ENCODE results near the gene GVQW3.
"Not testable (repeated sequence)": the region's sequence is repeated elsewhere in the genome, so short reads cannot be mapped to it uniquely, and the experiment has no call there.

The GVQW3 gene

GRCh38 chr11:76391021-76391420 is 9.9 kb downstream of the GVQW3 start:
- DNase-seq, result no peak

DNA sequence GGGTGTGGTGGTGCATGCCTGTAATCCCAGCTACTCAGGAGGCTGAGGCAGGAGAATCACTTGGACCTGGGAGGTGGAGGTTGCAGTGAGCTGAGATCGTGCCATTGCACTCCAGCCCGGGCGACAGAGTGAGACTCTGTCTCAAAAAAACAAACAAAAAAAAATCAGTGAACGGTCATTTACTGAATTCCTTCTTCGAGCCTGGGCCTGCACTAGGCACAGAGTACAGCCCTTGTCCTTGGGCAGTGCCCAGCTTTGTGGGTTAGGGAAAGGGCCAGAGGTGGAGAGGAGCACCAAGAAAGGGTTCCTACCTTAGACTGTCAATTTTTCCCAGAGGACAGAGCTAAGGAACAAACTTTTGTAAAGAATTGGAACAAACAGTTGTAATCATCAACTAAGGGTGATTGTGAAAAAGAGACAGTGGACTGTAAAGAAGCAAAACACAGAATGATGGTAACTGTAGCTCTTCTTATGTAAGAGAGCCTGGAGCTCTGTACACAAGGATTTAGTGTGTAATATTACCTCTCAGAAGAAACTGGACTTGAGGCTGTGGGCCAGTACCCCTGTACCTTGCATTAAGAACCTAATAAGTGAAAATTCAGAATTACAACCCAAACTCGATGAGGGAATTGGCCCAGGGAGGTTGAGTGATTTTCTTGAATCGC is 10.8 kb downstream of the GVQW3 start:
- DNase-seq, result no peak

DNA sequence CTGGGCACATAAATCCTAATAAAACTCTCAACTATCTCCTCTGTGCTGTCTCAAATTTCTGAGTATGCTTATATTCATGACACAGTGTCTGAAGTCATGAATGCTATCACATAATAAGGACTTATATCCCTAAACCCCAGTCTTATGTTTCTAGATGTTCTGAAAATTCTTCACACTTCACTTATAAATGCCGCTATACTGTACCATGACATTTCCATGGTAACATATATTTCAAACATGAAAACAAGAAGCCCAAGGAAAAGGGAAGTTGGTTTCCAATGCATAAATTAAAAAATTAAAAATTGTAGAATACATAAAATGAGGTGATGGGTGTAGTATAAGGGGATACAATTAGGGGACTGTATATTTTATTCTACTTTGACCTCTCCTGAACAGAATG is 11.7 kb downstream of the GVQW3 start:
- no peak for DNase-seq

DNA sequence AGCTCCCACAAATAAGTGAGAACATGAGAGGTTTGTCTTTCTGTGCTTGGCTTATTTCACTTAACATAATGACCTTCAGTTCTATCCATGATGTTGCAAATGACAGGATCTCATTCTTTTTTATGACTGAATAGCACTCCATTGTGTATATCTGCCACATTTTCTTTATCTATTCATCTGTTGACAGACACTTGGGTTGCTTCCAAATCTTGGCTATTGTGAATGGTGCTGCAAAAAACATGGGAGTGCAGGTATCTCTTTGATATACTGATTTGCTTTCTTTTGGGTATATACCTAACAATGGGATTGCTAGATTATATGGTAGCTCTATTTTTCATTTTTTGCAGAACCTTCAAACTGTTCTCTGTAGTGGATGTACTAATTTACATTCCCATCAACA is 13.3 kb downstream of the GVQW3 start:
- DNase-seq, result no peak

GRCh38 chr11:76395296-76395695 is 14.2 kb downstream of the GVQW3 start:
- no peak for DNase-seq

- DNase-seq, result no peak
These were observed 16.3 kb downstream of the GVQW3 start for GRCh38 chr11:76397383-76397782.

DNA sequence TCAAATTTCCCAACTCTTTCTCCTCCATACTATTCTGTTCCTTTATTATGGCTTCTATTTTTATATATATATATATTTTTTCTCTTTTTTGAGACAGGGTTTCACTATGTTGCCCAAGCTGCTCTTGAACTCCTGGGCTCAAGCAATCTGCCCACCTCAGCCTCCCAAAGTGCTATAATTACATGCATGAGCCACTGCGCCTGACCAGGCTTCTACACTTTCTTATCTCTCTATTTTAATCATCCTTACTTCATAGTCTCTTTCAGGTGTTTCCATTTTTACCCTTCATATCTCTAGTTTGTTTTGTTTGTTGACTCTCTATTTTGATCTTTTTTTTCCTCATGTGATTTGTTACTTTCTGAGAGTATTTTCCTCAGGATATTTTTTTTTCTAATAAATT is 19.8 kb downstream of the GVQW3 start:
- DNase-seq, result no peak

DNA sequence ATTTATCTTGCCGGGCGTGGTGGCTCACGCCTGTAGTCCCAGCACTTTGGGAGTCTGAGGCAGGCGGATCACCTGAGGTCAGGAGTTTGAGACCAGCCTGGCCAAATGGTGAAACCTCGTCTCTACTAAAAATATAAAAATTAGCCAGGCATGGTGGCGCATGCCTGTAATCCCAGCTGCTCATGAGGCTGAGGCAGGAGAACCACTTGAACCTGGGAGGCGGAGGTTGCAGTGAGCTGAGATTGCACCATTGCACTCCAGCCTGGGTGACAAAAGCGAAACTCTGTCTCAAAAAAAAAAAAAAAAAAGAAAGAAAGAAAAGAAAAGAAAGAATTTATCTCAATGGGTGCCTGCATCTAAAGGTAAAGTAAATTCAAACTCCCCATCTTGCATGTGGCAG is 20.4 kb downstream of the GVQW3 start:
- DNase-seq, result not testable (repeated sequence)

DNA sequence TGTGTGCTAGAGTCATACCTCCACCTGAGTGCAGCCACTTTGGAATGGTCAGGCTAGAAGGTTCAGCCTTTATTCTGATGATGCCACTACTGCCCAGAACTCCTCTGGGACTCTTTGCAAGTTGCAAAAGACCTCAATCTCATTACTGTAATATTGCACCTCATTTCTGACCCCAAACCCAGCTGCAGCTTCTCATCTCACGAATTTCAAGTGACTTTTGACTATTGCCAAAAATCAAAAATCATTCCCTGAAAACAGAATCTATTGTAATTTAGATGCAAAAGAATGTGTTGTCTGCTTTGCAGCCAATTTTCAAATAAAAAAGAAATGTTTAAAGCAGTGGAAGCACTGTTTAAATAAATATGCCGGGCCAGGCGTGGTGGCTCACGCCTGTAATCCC is 25.2 kb downstream of the GVQW3 start:
- no peak for DNase-seq

DNA sequence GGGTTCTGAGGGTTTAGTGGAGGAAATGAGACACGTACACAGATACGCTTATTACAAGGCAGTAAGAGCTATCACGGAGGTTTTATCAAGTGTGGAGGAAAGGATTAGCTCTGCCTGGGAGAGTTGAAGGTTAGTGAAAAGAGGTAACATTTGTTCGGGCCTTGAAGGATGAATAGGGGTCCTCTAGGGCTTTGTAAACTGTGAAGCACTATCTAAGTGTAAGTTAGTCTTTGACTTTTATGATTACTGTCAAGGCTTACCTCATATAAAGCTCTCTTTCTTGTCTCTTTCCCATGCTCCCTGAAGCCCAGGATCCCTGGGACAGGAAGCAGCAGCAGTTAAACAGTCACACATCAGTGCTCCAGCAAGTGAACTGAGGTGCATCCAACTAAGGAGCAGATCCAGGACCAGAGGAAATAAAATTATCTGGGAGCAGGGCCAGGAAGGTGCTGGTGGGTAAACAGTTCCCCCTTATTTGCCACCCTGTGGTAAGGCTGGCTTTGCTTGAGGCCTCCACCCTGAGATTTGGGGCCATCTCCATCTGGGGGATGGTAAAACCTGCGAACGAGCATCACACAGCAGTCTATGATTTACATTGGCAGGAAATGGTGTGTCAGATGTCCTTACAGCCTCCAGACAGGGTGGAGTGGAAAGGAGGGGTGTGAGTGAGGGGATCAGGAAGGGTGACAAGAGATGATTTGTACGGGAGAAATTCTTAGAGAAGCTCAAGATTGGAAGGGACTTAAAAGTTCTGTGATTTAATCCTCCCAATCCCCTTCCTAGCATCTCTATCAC is 27.2 kb downstream of the GVQW3 start:
- no peak for DNase-seq

DNA sequence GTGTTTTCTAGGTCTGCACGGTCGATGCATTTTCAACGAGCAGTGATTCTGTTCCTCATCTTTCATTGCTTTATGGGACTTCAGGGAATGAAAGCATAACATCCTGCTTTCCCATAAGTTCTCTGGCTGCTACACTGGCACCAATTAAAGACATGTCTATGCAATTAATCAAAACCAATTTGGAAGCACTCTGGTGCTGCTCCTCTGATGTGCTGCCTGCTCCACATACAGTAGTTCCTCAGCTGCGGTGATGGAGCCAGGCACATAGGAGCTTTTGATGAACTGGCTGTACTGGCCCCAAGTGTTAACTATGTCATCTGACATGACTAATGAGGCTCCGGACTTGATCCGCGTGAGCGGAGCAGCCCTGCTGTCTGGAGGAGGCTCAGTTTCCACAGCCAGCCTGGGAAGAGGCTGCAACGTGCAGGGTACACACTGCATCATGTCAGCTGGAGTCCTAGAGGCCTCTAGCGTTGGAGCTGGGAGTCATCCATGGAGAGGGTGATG is 29.8 kb downstream of the GVQW3 start:
- DNase-seq, result no peak

GRCh38 chr11:76415073-76415472 is 34.0 kb downstream of the GVQW3 start:
- no peak for DNase-seq

- no peak for DNase-seq
These were observed 38.8 kb downstream of the GVQW3 start for GRCh38 chr11:76419896-76420295.

DNA sequence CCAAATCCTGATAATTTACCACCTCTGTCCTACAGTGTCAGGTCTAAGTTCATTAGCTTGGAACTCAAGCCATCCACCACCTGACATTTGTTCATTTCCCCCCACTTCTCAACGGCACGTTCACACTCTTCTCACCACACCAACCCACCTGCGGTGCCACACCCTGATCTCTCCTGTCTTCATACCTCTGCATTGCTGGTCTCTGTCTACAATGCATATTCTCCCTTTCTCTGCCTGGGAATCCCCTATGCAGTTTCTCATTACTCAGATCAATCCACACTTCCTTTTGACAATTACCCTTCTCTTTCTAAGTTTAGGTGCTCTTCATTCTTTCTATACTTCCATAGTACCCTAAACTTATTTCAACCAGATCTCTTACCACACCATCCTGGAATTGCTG is 43.3 kb downstream of the GVQW3 start:
- peak in 1 of 2 experiments; percentile 2 for DNase-seq

- DNase-seq, result no peak
These were observed 43.8 kb downstream of the GVQW3 start for GRCh38 chr11:76424891-76425290.

DNA sequence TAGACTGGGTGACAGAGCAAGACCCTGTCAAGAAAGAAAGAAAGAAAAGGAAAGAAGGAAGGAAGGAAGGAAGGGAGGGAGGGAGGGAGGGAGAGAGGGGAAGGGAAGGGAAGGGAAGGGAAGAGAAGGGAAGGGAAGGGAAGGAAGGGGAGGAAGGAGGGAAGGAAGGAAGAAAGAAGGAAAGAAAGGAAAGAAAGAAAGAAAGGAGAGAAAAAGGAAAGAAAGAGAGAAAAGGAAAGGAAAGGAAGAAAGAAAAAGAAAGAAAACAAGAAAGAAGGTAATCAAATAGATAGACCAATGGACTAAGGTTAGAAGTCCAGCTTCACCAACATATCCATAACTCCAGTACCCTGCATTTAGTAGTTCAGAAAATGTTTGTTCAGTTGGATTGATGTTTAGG is 45.5 kb downstream of the GVQW3 start:
- no peak for DNase-seq

DNA sequence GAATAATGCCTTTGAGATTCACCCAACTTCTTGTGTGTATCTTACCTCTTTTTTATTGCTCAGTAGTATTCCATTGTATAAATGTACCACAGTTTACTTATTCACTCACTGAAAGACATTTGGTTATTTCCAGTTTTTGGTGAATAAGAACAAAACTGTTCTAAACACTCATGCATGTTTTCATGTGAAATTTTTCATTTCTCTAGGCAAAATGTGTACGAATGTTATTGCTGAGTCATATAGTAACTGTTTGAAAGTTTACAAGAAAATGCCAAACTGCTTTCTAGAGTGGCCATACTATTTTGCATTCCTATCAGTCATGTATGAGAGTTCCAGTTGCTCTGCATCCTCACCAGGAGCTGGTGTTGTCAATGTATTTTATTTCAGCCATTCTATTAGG is 54.9 kb downstream of the GVQW3 start:
- no peak for DNase-seq

DNA sequence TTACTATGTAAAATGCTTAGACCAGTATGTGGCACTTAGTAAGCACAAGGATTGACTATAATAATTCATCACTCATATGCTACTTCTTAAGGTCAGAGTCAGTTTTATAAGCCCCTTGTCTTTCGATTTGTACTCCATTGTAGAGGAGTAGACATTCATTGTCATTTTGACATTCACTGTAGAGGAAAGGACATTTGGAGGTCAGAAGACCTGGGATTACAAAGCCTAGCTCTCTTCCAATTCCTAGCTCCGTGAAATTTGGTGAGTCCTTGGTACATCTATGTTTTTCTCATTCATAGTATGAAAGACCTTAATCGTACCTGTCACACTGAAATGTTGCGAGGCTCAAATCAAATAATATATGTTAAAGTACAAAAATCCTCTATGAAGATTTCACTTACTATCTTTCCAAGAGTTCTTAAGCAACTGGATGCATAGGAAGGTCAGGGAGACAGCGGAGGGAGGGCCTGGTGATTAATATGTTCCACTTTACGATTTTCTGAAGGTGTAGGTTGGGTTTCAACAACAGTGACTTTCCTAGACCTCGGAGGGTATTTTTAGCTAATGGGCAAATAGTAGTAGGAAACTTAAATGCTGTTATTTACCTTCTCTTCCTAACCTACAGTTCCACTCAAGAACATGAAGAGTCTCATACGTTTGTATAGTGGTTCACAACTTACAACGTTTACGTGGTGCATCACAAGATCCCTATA is 62.3 kb downstream of the GVQW3 start:
- no peak for DNase-seq

- no peak for DNase-seq
These were observed 62.9 kb downstream of the GVQW3 start for GRCh38 chr11:76444065-76444383.

DNA sequence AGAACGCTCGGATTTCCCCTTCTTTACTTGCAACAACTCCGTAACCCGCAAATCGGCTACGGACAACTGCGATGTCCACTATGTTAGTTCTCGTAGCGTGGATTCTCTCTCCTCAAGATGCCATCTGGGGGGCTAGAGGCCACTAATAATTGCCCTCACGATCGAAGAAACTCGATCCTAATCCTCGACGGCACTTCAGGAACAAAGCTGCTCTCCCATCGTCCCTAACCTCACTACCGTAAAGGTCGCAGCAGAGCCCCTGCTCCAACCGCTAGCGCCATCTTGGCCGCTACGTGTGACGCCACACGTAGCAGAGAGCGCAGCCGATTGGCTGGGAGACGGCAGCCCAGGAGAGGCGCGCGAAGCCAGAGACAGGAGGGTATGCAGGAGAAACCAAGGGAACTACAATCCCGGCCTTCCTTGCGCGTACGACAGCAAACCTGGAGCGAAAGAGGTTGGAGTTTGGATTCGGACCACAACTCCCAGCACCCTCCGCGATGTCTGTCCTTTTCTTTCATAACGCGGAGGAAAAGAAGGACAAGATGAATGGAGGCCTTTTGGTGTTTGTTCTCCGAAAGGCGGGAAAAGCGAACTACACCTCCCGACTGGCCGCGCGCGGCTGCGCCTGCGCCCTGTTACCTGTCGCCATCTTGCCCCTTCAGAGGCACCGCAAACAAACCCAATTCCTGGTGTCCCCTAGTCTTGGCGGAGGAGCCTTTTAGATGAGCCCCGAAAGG is 63.4 kb downstream of the GVQW3 start, which contains the start of gene EMSY:
EMSY (plus strand) TSS at position 635 of the 737 bp plus-strand sequence. CDS start 1,921 bp downstream, outside the sequence.
- DNase-seq, result peak; percentile 83 to 90

DNA sequence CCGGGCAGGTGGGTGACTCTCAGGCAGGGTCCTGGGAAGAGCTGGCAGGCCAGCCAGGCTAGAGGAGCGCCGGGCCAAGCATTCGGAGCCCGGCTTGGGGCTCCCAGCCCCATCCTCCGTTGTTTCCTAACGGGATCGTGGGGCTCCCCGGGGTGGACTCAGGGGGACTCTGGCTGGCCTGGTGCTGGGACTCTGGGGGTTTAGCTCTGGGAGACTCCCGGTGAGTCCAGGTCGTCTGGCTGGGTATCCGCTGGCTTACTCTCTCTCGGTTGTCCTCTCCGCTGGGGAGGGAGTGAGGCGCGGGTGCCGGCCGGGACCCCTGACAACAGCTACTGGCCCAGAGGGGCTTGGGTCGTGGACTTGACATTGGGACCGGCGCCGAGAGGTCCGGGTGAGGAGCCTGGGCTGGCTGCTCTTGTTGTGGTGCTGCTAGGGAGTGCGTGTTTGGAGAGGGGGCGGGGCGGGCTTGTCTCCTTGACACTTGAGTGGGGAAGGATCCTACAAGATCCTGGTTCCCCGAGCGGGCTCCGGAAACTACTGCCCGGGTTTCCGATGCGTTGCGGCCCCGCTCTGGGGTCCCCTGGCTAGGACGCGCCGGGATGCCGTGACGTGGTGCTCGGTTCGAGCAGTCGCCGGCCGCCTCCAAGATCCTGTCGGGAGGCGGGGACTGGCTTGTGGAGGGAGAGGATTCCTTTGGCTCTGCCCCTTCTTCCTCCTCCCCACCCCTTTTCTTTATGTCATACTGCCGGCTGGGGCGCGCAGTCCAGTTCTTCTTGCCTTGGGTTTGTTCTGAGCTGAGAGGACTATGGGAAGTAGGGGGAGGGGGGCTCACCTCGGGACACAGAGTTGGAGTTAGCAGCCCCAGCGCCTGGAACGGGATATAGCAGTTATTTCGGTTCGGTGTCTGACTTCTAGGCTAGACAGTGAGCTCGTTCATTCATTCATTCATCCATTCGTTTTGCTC is 64.3 kb downstream of the GVQW3 start:
- DNase-seq, result peak; percentile 28 to 45

DNA sequence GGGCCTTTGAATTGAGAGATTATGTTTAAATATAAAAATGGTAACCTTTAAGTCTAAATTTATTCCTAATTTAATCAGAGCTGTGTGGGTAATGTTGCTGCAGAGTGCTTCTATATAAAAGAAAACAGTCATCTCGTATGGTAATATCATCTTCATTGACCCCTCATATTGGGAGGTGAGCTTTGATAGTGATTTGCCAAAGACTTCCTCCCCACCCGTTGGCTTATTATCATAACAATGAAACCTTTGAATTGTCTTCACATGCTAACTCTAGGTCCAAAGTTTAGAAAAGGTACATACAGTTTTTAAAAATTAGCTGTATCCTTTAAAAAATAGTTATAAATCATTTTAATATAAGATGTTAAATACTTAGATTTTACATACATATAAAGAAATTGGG is 67.4 kb downstream of the GVQW3 start:
- no peak for DNase-seq

Data from stimulated activated CD4-positive, alpha-beta T cell treated with anti-CD3 and anti-CD28 coated beads, Interleukin-4, amount 100 ng/mL, for 4 hours (primary cell).